ENCODE results near the gene IFIT1B.

GRCh38 chr10:89330537-89331212 lies 47.2 kb upstream of the IFIT1B start:
- TF ChIP-seq, protein P1, sequence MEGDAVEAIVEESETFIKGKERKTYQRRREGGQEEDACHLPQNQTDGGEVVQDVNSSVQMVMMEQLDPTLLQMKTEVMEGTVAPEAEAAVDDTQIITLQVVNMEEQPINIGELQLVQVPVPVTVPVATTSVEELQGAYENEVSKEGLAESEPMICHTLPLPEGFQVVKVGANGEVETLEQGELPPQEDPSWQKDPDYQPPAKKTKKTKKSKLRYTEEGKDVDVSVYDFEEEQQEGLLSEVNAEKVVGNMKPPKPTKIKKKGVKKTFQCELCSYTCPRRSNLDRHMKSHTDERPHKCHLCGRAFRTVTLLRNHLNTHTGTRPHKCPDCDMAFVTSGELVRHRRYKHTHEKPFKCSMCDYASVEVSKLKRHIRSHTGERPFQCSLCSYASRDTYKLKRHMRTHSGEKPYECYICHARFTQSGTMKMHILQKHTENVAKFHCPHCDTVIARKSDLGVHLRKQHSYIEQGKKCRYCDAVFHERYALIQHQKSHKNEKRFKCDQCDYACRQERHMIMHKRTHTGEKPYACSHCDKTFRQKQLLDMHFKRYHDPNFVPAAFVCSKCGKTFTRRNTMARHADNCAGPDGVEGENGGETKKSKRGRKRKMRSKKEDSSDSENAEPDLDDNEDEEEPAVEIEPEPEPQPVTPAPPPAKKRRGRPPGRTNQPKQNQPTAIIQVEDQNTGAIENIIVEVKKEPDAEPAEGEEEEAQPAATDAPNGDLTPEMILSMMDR (optimal IDR thresholded peaks at IDR 0.05 in 1 of 3, IDR thresholded peaks at IDR 0.05 in 1 of 3, conservative IDR thresholded peaks at IDR 0.05 in 1 of 3; ENCODE audit: extremely low read depth in 1 of 3, insufficient read depth in 2 of 3, low read length in 3 of 3): no peak
- no peak for TF ChIP-seq EZH2 (IDR thresholded peaks at IDR 0.05; ENCODE audit: low read length)
